IMR-90 (cell line): ENCODE results near the gene TBRG4.

Experiments
- BHLHE40 ChIP-seq: fragments of 150-350 bp; IDR thresholded peaks from 2 replicates; pipeline ENCODE4 v1.6.1; 2016; ENCODE audit warnings: mild to moderate bottlenecking, low read depth, low read length
- CEBPB ChIP-seq: IDR thresholded peaks from 2 replicates; pipeline ENCODE4 v1.6.1; 2012; ENCODE audit warnings: low read depth, low read length, improper control_type of control experiment
- CTCF ChIP-seq: conservative IDR thresholded peaks from 2 replicates; pipeline ENCODE4 v1.5.1; 2012; ENCODE audit warnings: mild to moderate bottlenecking, low read depth, low read length, improper control_type of control experiment
- FOS ChIP-seq: fragments of 150-350 bp; IDR thresholded peaks from 2 replicates; pipeline ENCODE4 v1.6.1; 2016; ENCODE audit warnings: low read depth, low read length
- MAFK ChIP-seq: IDR thresholded peaks from 2 replicates; pipeline ENCODE4 v1.6.1; 2012; ENCODE audit warnings: low read depth, low read length, improper control_type of control experiment
- MAZ ChIP-seq: IDR thresholded peaks from 2 replicates; pipeline ENCODE4 v1.6.1; 2012; ENCODE audit warnings: low read depth, mild to moderate bottlenecking, low read length, improper control_type of control experiment, moderate library complexity, borderline replicate concordance
- MXI1 ChIP-seq: IDR thresholded peaks from 2 replicates; pipeline ENCODE4 v1.6.1; 2012; ENCODE audit warnings: low read depth, mild to moderate bottlenecking, low read length, moderate library complexity, borderline replicate concordance
- POLR2A ChIP-seq: IDR thresholded peaks from 2 replicates; pipeline ENCODE4 v1.6.1; 2012; ENCODE audit warnings: mild to moderate bottlenecking, low read depth, low read length
- RAD21 ChIP-seq: IDR thresholded peaks from 2 replicates; pipeline ENCODE4 v1.6.1; 2012; ENCODE audit warnings: low read length, improper control_type of control experiment
- RCOR1 ChIP-seq: IDR thresholded peaks from 2 replicates; pipeline ENCODE4 v1.6.1; 2012; ENCODE audit warnings: mild to moderate bottlenecking, low read length, improper control_type of control experiment; ENCODE audit not compliant: insufficient replicate concordance
- RFX5 ChIP-seq: IDR thresholded peaks from 2 replicates; pipeline ENCODE4 v1.8.0; 2012; ENCODE audit warnings: low read depth, mild to moderate bottlenecking, low read length, moderate library complexity
- SMC3 ChIP-seq: fragments of 150-350 bp; IDR thresholded peaks from 2 replicates; pipeline ENCODE4 v1.6.1; 2016; ENCODE audit warnings: low read depth, mild to moderate bottlenecking, antibody characterized with exemption, low read length, moderate library complexity

- TF ChIP-seq CTCF (no peak), MXI1 (no peak), SMC3 (no peak), MAFK (no peak), POLR2A (no peak), BHLHE40 (no peak), FOS (no peak), RCOR1 (no peak), RAD21 (no peak), CEBPB (no peak), MAZ (no peak), RFX5 (no peak)
Measured at GRCh38 chr7:45080265-45080957, 31.1 kb downstream of the TBRG4 start.
